ENCODE data around the gene AGA.

Gene AGA

GRCh38 chr4:177461606-177462005 lies 19.4 kb upstream of the AGA start:
- no peak overlapping the region for H3K4me3 Mint-ChIP-seq
- H3K27me3 Mint-ChIP-seq = no peaks in the 10 kb centered on the region
- H3K9me3 Mint-ChIP-seq (ENCODE audit: low read depth) = no peaks in the 10 kb centered on the region
- peaks cover 7% of the 10 kb centered on the region for H3K36me3 Mint-ChIP-seq
- no peaks in the 10 kb centered on the region for H3K4me1 Mint-ChIP-seq (ENCODE audit: low read depth)
- no peak overlapping the region for H3K27ac Mint-ChIP-seq

GRCh38 chr4:177460460-177460859 lies 18.2 kb upstream of the AGA start:
- no peak overlapping the region for H3K4me3 Mint-ChIP-seq
- H3K4me1 Mint-ChIP-seq (ENCODE audit: low read depth) = no peaks in the 10 kb centered on the region
- peaks cover 7% of the 10 kb centered on the region for H3K36me3 Mint-ChIP-seq
- no peak overlapping the region for H3K27ac Mint-ChIP-seq
- no peaks in the 10 kb centered on the region for H3K27me3 Mint-ChIP-seq
- no peaks in the 10 kb centered on the region for H3K9me3 Mint-ChIP-seq (ENCODE audit: low read depth)

GRCh38 chr4:177455561-177455970 lies 13.3 kb upstream of the AGA start:
- Mint-ChIP-seq H3K4me3 (no peak overlapping the region), H3K9me3 (ENCODE audit: low read depth) (no peaks in the 10 kb centered on the region), H3K36me3 (peaks cover 11% of the 10 kb centered on the region), H3K27me3 (no peaks in the 10 kb centered on the region), H3K27ac (no peak overlapping the region), H3K4me1 (ENCODE audit: low read depth) (no peaks in the 10 kb centered on the region)

- Mint-ChIP-seq H3K4me1 (ENCODE audit: low read depth) (peaks cover 2% of the 10 kb centered on the region), H3K4me3 (no peak overlapping the region), H3K27ac (no peak overlapping the region)
These were observed 10.9 kb upstream of the AGA start for GRCh38 chr4:177453116-177453515.

GRCh38 chr4:177451108-177451500 lies 8.9 kb upstream of the AGA start:
- H3K9me3 Mint-ChIP-seq (ENCODE audit: low read depth) = no peaks in the 10 kb centered on the region
- H3K4me1 Mint-ChIP-seq (ENCODE audit: low read depth) = peaks cover 13% of the 10 kb centered on the region
- no peak overlapping the region for H3K4me3 Mint-ChIP-seq
- H3K27ac Mint-ChIP-seq = no peak overlapping the region
- H3K36me3 Mint-ChIP-seq = peaks cover 7% of the 10 kb centered on the region
- H3K27me3 Mint-ChIP-seq = no peaks in the 10 kb centered on the region

More at GRCh38 chr4:177453116-177453515, 10.9 kb upstream of the AGA start:
- Mint-ChIP-seq H3K36me3 (peaks cover 11% of the 10 kb centered on the region), H3K27me3 (no peaks in the 10 kb centered on the region), H3K9me3 (ENCODE audit: low read depth) (no peaks in the 10 kb centered on the region)

GRCh38 chr4:177450426-177451107 lies 8.3 kb upstream of the AGA start:
- Mint-ChIP-seq H3K27me3 (no peaks in the 10 kb centered on the region), H3K27ac (no peak overlapping the region), H3K4me3 (no peak overlapping the region), H3K36me3 (peaks cover 7% of the 10 kb centered on the region), H3K9me3 (ENCODE audit: low read depth) (no peaks in the 10 kb centered on the region), H3K4me1 (ENCODE audit: low read depth) (peaks cover 13% of the 10 kb centered on the region)

- no peak overlapping the region for H3K27ac Mint-ChIP-seq
These were observed 6.6 kb upstream of the AGA start for GRCh38 chr4:177448850-177449249.

GRCh38 chr4:177447417-177448004 lies 5.3 kb upstream of the AGA start:
- Mint-ChIP-seq H3K4me1 (ENCODE audit: low read depth) (peaks cover 18% of the 10 kb centered on the region), H3K4me3 (no peak overlapping the region), H3K27ac (no peak overlapping the region), H3K9me3 (ENCODE audit: low read depth) (no peaks in the 10 kb centered on the region), H3K27me3 (no peaks in the 10 kb centered on the region), H3K36me3 (peaks cover 4% of the 10 kb centered on the region)

More at GRCh38 chr4:177448850-177449249, 6.6 kb upstream of the AGA start:
- H3K9me3 Mint-ChIP-seq (ENCODE audit: low read depth) = no peaks in the 10 kb centered on the region
- no peak overlapping the region for H3K4me3 Mint-ChIP-seq
- H3K36me3 Mint-ChIP-seq = peaks cover 6% of the 10 kb centered on the region
- H3K4me1 Mint-ChIP-seq (ENCODE audit: low read depth) = peaks cover 13% of the 10 kb centered on the region
- no peaks in the 10 kb centered on the region for H3K27me3 Mint-ChIP-seq

- Mint-ChIP-seq H3K36me3 (peaks cover 4% of the 10 kb centered on the region), H3K4me3 (no peak overlapping the region), H3K9me3 (ENCODE audit: low read depth) (no peaks in the 10 kb centered on the region), H3K27me3 (no peaks in the 10 kb centered on the region), H3K4me1 (ENCODE audit: low read depth) (peaks cover 21% of the 10 kb centered on the region), H3K27ac (no peak overlapping the region)
These were observed 4.3 kb upstream of the AGA start for GRCh38 chr4:177446586-177446985.

- Mint-ChIP-seq H3K27me3 (no peaks in the 10 kb centered on the region), H3K36me3 (peaks cover 4% of the 10 kb centered on the region), H3K9me3 (ENCODE audit: low read depth) (no peaks in the 10 kb centered on the region), H3K4me3 (no peak overlapping the region), H3K27ac (no peak overlapping the region), H3K4me1 (ENCODE audit: low read depth) (peaks cover 35% of the 10 kb centered on the region)
These were observed 2.9 kb upstream of the AGA start for GRCh38 chr4:177444911-177445736.

GRCh38 chr4:177441061-177441802 lies 1.0 kb downstream of the AGA start:
- peak overlapping the region; percentile 99 for H3K4me3 Mint-ChIP-seq
- peak overlapping the region; percentile 99 for H3K27ac Mint-ChIP-seq
- no peaks in the 10 kb centered on the region for H3K27me3 Mint-ChIP-seq
- no peaks in the 10 kb centered on the region for H3K9me3 Mint-ChIP-seq (ENCODE audit: low read depth)
- H3K4me1 Mint-ChIP-seq (ENCODE audit: low read depth) = peaks cover 30% of the 10 kb centered on the region
- H3K36me3 Mint-ChIP-seq = peaks cover 5% of the 10 kb centered on the region

GRCh38 chr4:177436456-177436855 lies 5.8 kb downstream of the AGA start:
- peaks cover 6% of the 10 kb centered on the region for H3K36me3 Mint-ChIP-seq
- H3K4me1 Mint-ChIP-seq (ENCODE audit: low read depth) = peaks cover 20% of the 10 kb centered on the region
- H3K27ac Mint-ChIP-seq = no peak overlapping the region
- no peaks in the 10 kb centered on the region for H3K27me3 Mint-ChIP-seq
- no peaks in the 10 kb centered on the region for H3K9me3 Mint-ChIP-seq (ENCODE audit: low read depth)
- no peak overlapping the region for H3K4me3 Mint-ChIP-seq

GRCh38 chr4:177434667-177435066 lies 7.6 kb downstream of the AGA start:
- Mint-ChIP-seq H3K9me3 (ENCODE audit: low read depth) (no peaks in the 10 kb centered on the region), H3K4me1 (ENCODE audit: low read depth) (peaks cover 3% of the 10 kb centered on the region), H3K4me3 (no peak overlapping the region), H3K36me3 (peaks cover 8% of the 10 kb centered on the region), H3K27me3 (no peaks in the 10 kb centered on the region), H3K27ac (no peak overlapping the region)

- Mint-ChIP-seq H3K27me3 (peaks cover 2% of the 10 kb centered on the region), H3K27ac (no peak overlapping the region), H3K9me3 (ENCODE audit: low read depth) (no peaks in the 10 kb centered on the region), H3K4me1 (ENCODE audit: low read depth) (no peaks in the 10 kb centered on the region), H3K36me3 (peaks cover 9% of the 10 kb centered on the region), H3K4me3 (no peak overlapping the region)
These were observed 15.0 kb downstream of the AGA start for GRCh38 chr4:177427192-177427591.

- H3K27me3 Mint-ChIP-seq = no peaks in the 10 kb centered on the region
- H3K36me3 Mint-ChIP-seq = peaks cover 7% of the 10 kb centered on the region
- H3K27ac Mint-ChIP-seq = no peak overlapping the region
- no peak overlapping the region for H3K4me3 Mint-ChIP-seq
- H3K4me1 Mint-ChIP-seq (ENCODE audit: low read depth) = no peaks in the 10 kb centered on the region
- H3K9me3 Mint-ChIP-seq (ENCODE audit: low read depth) = peaks cover 9% of the 10 kb centered on the region
These were observed 22.8 kb downstream of the AGA start for GRCh38 chr4:177419434-177419833.
